ENCODE results near the gene AMDHD1.

Gene AMDHD1

GRCh38 chr12:95943330-95943842 is at the start of gene AMDHD1:
Gene AMDHD1, plus strand, starts transcription at chr12:95943331. Its CDS starts 68 bp downstream, at chr12:95943399.
- DNase-seq, result peak; percentile 39 to 47

GRCh38 chr12:95896846-95897245 is 46.3 kb upstream of the AMDHD1 start:
- DNase-seq, result no peak

- DNase-seq, result no peak
Observed at GRCh38 chr12:95898081-95898480, 45.0 kb upstream of the AMDHD1 start.

- DNase-seq, result no peak
Observed at GRCh38 chr12:95908573-95908972, 34.6 kb upstream of the AMDHD1 start.

- DNase-seq, result no peak
Observed at GRCh38 chr12:95909871-95910270, 33.3 kb upstream of the AMDHD1 start.

- peak; percentile 23 to 45 for DNase-seq
Observed at GRCh38 chr12:95918194-95918993, 24.7 kb upstream of the AMDHD1 start.

- no peak for DNase-seq
Observed at GRCh38 chr12:95919110-95919509, 24.0 kb upstream of the AMDHD1 start.

GRCh38 chr12:95922231-95922630 is 20.9 kb upstream of the AMDHD1 start:
- DNase-seq, result no peak

- no peak for DNase-seq
Observed at GRCh38 chr12:95940514-95940913, 2.6 kb upstream of the AMDHD1 start.

GRCh38 chr12:95942101-95942523 is 1.0 kb upstream of the AMDHD1 start:
- DNase-seq, result no peak

GRCh38 chr12:95942524-95943329 is 404 bp upstream of the AMDHD1 start, which contains the start of gene CCDC38:
Gene CCDC38, minus strand, starts transcription at chr12:95942614. Its CDS starts 6,105 bp downstream, at chr12:95936509.
- peak; percentile 75 to 81 for DNase-seq

- no peak for DNase-seq
Observed at GRCh38 chr12:95944108-95944704, 1.1 kb downstream of the AMDHD1 start.

GRCh38 chr12:95949477-95950206 is 6.5 kb downstream of the AMDHD1 start:
- no peak for DNase-seq

- DNase-seq, result no peak
Observed at GRCh38 chr12:95951515-95951914, 8.4 kb downstream of the AMDHD1 start.

- DNase-seq, result no peak
Observed at GRCh38 chr12:95953000-95953399, 9.9 kb downstream of the AMDHD1 start.

- no peak for DNase-seq
Observed at GRCh38 chr12:95955549-95956159, 12.5 kb downstream of the AMDHD1 start.

- no peak for DNase-seq
Observed at GRCh38 chr12:95956557-95957145, 13.5 kb downstream of the AMDHD1 start.

GRCh38 chr12:95959107-95959506 is 16.0 kb downstream of the AMDHD1 start:
- DNase-seq, result no peak

GRCh38 chr12:95960241-95960640 is 17.1 kb downstream of the AMDHD1 start:
- no peak for DNase-seq

GRCh38 chr12:95962222-95962621 is 19.1 kb downstream of the AMDHD1 start:
- no peak for DNase-seq

GRCh38 chr12:95963096-95963495 is 20.0 kb downstream of the AMDHD1 start:
- no peak for DNase-seq
